Activated CD4-positive, alpha-beta T cell treated with anti-CD3 and anti-CD28 coated beads, Interleukin-2, amount 10 ng/mL, durations not matched to agents 7 days and 5 days (primary cell): Measurements from ENCODE around the gene MAP3K13. TPM values are rescaled to one million over a fixed set of nuclear protein-coding genes. Genes with fewer than 3 reads are reported as not detected.
"Not testable (repeated sequence)": the region's sequence is repeated elsewhere in the genome, so short reads cannot be mapped to it uniquely, and the experiment has no call there.

ENCODE experiments used
- CTCF ChIA-PET: fragments of 350-600 bp; sonication (Branson Sonifier 250); formaldehyde crosslinking; loops from one replicate; lab custom pipeline; 2021; ENCODE audit warnings: antibody characterized with exemption; lab: Charles Lee
- POLR2A ChIA-PET: fragments of 350-600 bp; sonication (Branson Sonifier 250); formaldehyde crosslinking; loops from one replicate; lab custom pipeline; 2021; ENCODE audit warnings: antibody characterized with exemption; lab: Charles Lee
- DNase-seq: peaks from one replicate; pipeline ENCODE4 v3.0.0-alpha.2; 2020
- H3K27ac Mint-ChIP-seq: one replicate; pipeline ENCODE4 v1.8.0; 2021; ENCODE audit warnings: mild to moderate bottlenecking, moderate library complexity, mixed read lengths
- H3K27me3 Mint-ChIP-seq: one replicate; pipeline ENCODE4 v1.8.0; 2021; ENCODE audit warnings: mixed read lengths
- H3K36me3 Mint-ChIP-seq: one replicate; pipeline ENCODE4 v1.8.0; 2021; ENCODE audit warnings: low read depth, mixed read lengths
- H3K4me1 Mint-ChIP-seq: one replicate; pipeline ENCODE4 v1.8.0; 2021; ENCODE audit warnings: mixed read lengths
- H3K4me3 Mint-ChIP-seq: one replicate; pipeline ENCODE4 v1.8.0; 2021; ENCODE audit warnings: mild to moderate bottlenecking, moderate library complexity, mixed read lengths
- H3K9me3 Mint-ChIP-seq: one replicate; pipeline ENCODE4 v1.8.0; 2021; ENCODE audit warnings: mixed read lengths
- total RNA-seq, 2 experiments: library from RNA; stranded (reverse); gene quantifications; one replicate each; pipeline ENCODE4 v1.2.3, GENCODE V29; 2021

MAP3K13 gene
- total RNA-seq, 2 experiments from 2014 or later: 10.2 to 13.1 TPM

DNA sequence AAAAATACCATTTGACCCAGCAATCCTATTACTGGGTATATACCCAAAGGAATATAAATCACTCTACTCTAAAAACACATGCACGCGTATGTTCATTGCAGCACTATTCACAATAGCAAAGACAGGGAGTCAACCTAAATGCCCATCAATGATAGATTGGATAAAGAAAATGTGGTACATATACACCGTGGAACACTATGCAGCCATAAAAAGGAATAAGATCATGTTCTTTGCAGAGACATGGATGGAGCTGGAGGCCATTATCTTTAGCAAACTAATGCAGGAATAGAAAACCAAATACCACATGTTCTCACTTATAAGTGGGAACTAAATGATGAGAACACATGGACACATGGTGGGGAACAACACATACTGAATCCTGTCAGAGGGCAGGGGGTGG lies 23.6 kb downstream of the MAP3K13 start:
- not testable (repeated sequence) for H3K4me3 Mint-ChIP-seq

GRCh38 chr3:185387646-185388045 lies 24.7 kb downstream of the MAP3K13 start:
- Mint-ChIP-seq H3K4me3 (no peak overlapping the region), H3K36me3 (no peaks in the 10 kb centered on the region), H3K9me3 (no peaks in the 10 kb centered on the region), H3K27ac (no peak overlapping the region), H3K4me1 (no peaks in the 10 kb centered on the region), H3K27me3 (peaks cover 11% of the 10 kb centered on the region)
- POLR2A ChIA-PET: no interaction called here
- CTCF ChIA-PET: no interaction called here
- no peak for DNase-seq

More for the DNA sequence above, 23.6 kb downstream of the MAP3K13 start:
- POLR2A ChIA-PET, CTCF ChIA-PET, DNase-seq, H3K4me1 Mint-ChIP-seq, H3K27ac Mint-ChIP-seq, H3K36me3 Mint-ChIP-seq, H3K9me3 Mint-ChIP-seq: not testable (repeated sequence)
- peaks cover 11% of the 10 kb centered on the region for H3K27me3 Mint-ChIP-seq

GRCh38 chr3:185393055-185393454 lies 30.1 kb downstream of the MAP3K13 start:
- Mint-ChIP-seq H3K4me1 (no peaks in the 10 kb centered on the region), H3K36me3 (no peaks in the 10 kb centered on the region), H3K4me3 (no peak overlapping the region), H3K27ac (no peak overlapping the region), H3K27me3 (peaks cover 6% of the 10 kb centered on the region), H3K9me3 (no peaks in the 10 kb centered on the region)
- ChIA-PET CTCF (interaction anchor here (1.0 kb wide), 1 partner anchor 9 kb away, joined by 3 read pairs; no protein-coding TSS in a partner anchor), POLR2A (no interaction called here)
- no peak for DNase-seq

DNA sequence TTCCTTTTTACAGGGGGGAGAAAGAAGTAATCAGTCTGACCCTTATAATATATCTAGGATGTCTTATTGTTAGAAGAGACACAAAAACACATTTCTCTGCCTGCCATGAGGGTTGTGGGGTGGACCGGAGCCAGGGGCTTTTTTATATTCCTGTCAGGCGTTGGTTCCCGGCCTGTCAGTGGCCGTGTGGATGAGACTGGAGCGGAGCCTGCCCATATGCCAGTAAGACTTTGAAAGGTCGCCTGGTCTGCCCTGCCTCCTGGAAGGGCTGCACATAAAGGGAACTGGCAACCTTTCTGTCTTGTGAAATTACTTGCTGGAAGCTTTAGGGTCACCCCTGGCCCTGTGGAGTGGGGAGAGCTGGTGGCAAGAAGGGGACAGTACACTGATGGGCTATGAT lies 34.7 kb downstream of the MAP3K13 start:
- no peaks in the 10 kb centered on the region for H3K9me3 Mint-ChIP-seq
- no peaks in the 10 kb centered on the region for H3K4me1 Mint-ChIP-seq
- H3K27me3 Mint-ChIP-seq: peaks cover 2% of the 10 kb centered on the region
- no peaks in the 10 kb centered on the region for H3K36me3 Mint-ChIP-seq
- ChIA-PET POLR2A (no interaction called here), CTCF (no interaction called here)
- no peak overlapping the region for H3K4me3 Mint-ChIP-seq
- no peak for DNase-seq
- H3K27ac Mint-ChIP-seq: no peak overlapping the region

DNA sequence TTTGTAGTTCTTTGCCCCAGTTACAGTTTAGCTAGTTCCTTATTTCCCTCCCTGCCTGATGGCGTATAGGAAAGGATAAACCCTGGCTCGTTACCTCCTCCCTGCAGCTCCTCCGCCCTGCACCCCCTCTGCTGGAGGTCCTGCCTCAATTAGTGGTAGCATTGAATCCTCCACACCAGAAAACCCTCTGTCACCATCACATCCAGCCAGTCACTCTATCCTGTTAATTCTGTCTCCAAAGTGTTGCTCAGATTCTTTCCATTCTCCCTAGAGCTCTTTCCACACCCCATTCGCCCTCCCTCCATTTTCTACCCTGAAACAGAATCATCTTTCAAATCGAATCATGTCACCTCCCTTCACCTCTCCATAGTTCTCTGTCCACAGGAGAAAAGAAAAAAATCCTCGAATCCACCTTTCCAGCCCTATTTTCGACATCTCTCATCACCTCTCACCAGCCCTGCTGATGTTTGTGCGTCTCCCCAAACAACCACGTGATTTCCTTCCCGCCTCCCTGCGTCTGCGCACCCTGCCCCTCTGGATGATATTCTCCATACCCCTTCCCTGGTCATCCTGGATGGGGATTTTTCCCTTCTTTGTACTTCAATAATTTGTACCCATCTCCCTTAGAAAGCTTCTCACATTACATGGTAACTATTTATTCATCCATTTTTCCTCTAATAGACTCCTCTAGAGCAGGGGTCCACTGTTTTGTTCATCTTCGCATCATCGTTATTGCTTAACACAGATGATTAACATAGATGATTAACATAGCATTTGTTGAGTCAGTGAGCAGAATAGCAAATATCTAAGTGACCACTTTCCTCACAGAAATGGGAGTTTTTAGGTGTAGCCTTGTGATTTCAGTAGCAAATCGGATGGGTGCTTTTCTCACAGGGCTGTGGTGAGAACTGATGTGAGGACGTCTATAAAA lies 37.1 kb downstream of the MAP3K13 start:
- CTCF ChIA-PET: interaction anchor here (1.1 kb wide), 1 partner anchor 13 kb away, joined by 3 read pairs; no protein-coding TSS in a partner anchor
- Mint-ChIP-seq H3K4me1 (no peaks in the 10 kb centered on the region), H3K4me3 (no peak overlapping the region), H3K27me3 (no peaks in the 10 kb centered on the region), H3K36me3 (no peaks in the 10 kb centered on the region), H3K9me3 (no peaks in the 10 kb centered on the region), H3K27ac (no peak overlapping the region)
- no peak for DNase-seq
- POLR2A ChIA-PET: no interaction called here

GRCh38 chr3:185400866-185401265 lies 37.9 kb downstream of the MAP3K13 start:
- POLR2A ChIA-PET: no interaction called here
- CTCF ChIA-PET: no interaction called here
- no peak for DNase-seq
- H3K27me3 Mint-ChIP-seq: peaks cover 6% of the 10 kb centered on the region
- H3K9me3 Mint-ChIP-seq: no peaks in the 10 kb centered on the region
- H3K36me3 Mint-ChIP-seq: no peaks in the 10 kb centered on the region
- H3K4me3 Mint-ChIP-seq: no peak overlapping the region
- H3K27ac Mint-ChIP-seq: no peak overlapping the region
- H3K4me1 Mint-ChIP-seq: no peaks in the 10 kb centered on the region

GRCh38 chr3:185401319-185401955 lies 38.5 kb downstream of the MAP3K13 start:
- Mint-ChIP-seq H3K27me3 (peaks cover 7% of the 10 kb centered on the region), H3K36me3 (no peaks in the 10 kb centered on the region), H3K27ac (no peak overlapping the region), H3K4me3 (no peak overlapping the region), H3K9me3 (no peaks in the 10 kb centered on the region), H3K4me1 (no peaks in the 10 kb centered on the region)
- DNase-seq: no peak
- ChIA-PET POLR2A (no interaction called here), CTCF (interaction anchor here (0.9 kb wide), 1 partner anchor 8 kb away, joined by 3 read pairs; no protein-coding TSS in a partner anchor)

DNA sequence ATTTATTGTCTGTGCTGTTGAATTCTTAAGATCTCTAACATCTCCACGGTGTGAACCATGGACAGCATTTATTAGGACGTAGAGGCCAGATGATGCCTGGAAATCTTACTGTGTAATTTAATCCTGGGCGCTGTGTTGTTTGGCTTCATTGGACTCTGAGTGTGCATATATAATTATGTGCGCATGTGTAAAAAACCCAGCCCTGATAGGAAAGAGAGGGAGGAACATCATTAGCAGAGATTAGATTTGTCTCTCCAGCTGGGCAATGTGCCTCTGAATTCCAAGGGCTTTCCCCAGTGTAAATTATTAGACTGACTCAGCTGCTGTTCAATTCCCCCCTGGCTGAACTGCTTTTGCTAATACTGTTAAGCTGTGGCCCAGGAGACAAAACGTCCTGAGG lies 39.6 kb downstream of the MAP3K13 start:
- Mint-ChIP-seq H3K27me3 (peaks cover 7% of the 10 kb centered on the region), H3K4me1 (no peaks in the 10 kb centered on the region), H3K27ac (no peak overlapping the region), H3K9me3 (no peaks in the 10 kb centered on the region), H3K36me3 (no peaks in the 10 kb centered on the region), H3K4me3 (no peak overlapping the region)
- ChIA-PET CTCF (interaction anchor here (0.6 to 0.9 kb wide), 2 partner anchors 9 to 25 kb away, joined by 3 read pairs; no protein-coding TSS in a partner anchor), POLR2A (no interaction called here)
- DNase-seq: no peak

DNA sequence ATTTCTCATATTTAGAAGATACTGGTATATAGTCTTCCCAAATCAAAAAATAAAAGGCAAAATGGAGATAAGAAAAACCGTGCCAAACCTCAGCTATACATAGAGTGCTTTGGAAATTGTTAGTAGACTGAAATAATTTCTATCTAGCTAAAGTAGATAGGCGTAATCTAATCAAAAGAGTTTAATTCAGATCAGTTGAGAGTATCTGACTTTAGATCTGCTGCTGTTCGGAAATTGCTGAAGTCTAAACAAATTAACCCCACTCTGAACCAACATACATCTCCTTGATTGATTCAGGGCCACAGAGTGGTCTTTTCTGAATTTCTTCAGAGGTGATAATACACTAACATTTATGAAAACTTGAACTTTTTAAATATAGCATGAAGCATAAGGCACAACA lies 40.1 kb downstream of the MAP3K13 start:
- ChIA-PET POLR2A (no interaction called here), CTCF (no interaction called here)
- H3K4me3 Mint-ChIP-seq: no peak overlapping the region
- no peak overlapping the region for H3K27ac Mint-ChIP-seq
- H3K36me3 Mint-ChIP-seq: no peaks in the 10 kb centered on the region
- no peaks in the 10 kb centered on the region for H3K9me3 Mint-ChIP-seq
- no peak for DNase-seq
- H3K4me1 Mint-ChIP-seq: no peaks in the 10 kb centered on the region
- peaks cover 7% of the 10 kb centered on the region for H3K27me3 Mint-ChIP-seq

GRCh38 chr3:185405243-185405642 lies 42.3 kb downstream of the MAP3K13 start:
- Mint-ChIP-seq H3K27ac (no peak overlapping the region), H3K36me3 (no peaks in the 10 kb centered on the region), H3K4me3 (no peak overlapping the region), H3K9me3 (no peaks in the 10 kb centered on the region), H3K27me3 (peaks cover 7% of the 10 kb centered on the region), H3K4me1 (no peaks in the 10 kb centered on the region)
- ChIA-PET POLR2A (no interaction called here), CTCF (interaction anchor here (1.0 kb wide), 1 partner anchor 121 kb away, joined by 3 read pairs; no protein-coding TSS in a partner anchor)
- no peak for DNase-seq

DNA sequence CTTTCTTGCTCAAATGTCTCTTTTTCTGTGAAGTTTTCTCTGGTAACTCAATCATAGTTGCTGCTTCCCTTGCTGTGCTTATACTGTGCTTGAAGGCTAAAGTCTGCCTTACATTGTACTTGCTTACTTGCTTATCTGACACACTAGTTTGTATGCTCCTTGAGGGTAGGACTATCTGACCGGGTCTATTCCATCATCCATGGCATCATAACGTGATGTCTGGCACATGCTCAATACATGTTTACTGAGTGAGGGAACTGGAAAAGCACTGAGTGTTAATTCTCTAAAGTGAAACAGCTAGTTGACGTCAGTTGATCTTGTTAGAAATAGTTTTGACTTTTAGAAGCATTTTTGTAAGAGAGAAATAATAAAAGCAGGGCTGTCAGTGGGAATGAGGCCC lies 42.7 kb downstream of the MAP3K13 start:
- Mint-ChIP-seq H3K9me3 (no peaks in the 10 kb centered on the region), H3K27me3 (peaks cover 7% of the 10 kb centered on the region), H3K4me1 (no peaks in the 10 kb centered on the region), H3K36me3 (no peaks in the 10 kb centered on the region), H3K4me3 (no peak overlapping the region), H3K27ac (no peak overlapping the region)
- no peak for DNase-seq
- CTCF ChIA-PET: interaction anchor here (1.0 kb wide), 1 partner anchor 121 kb away, joined by 3 read pairs; no protein-coding TSS in a partner anchor
- POLR2A ChIA-PET: no interaction called here

DNA sequence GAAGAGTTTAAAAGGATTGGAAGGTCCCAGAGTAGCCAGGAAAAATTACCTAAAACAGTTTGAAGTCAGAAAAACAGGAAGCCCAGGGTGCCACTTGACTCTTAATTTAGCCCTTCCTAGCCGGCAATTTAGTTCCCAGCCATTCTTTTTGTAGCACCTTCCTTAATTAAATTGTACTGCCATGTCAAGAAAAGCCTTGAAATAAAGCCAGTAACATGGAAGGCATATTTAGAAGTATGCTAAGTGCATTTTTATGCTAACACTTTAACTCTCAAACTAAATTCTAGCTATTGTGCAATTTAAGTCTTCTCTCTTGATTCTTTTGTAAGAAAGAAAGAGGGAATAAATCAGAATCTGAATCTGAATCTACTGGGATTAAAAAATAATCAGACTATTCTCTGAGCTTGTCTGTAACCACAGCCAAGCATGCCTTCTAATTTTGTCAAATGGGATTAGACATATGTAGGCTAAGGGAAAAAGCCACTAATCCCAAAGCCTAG lies 43.2 kb downstream of the MAP3K13 start:
- Mint-ChIP-seq H3K4me3 (no peak overlapping the region), H3K27me3 (peaks cover 7% of the 10 kb centered on the region), H3K36me3 (no peaks in the 10 kb centered on the region), H3K27ac (no peak overlapping the region), H3K4me1 (no peaks in the 10 kb centered on the region), H3K9me3 (no peaks in the 10 kb centered on the region)
- POLR2A ChIA-PET: no interaction called here
- CTCF ChIA-PET: interaction anchor here (1.0 kb wide), 1 partner anchor 120 kb away, joined by 3 read pairs; no protein-coding TSS in a partner anchor
- no peak for DNase-seq

DNA sequence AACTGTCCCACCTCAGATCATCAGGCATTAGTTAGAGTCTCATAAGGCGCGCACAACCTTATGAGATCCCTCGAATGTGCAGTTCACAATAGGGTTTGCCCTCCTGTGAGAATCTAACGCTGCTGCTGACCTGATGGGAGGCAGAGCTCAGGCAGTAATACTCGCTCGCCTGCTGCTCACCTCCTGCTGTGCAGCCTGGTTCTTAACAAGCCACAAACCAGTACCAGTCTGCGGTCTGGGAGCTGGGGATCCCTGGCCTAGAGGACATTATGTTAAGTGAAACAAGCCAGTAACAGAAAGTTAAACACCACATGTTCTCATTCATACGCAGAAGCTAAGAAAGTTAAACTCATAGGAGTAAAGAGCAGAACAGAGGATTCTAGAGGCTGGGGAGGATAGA lies 47.0 kb downstream of the MAP3K13 start:
- POLR2A ChIA-PET: no interaction called here
- Mint-ChIP-seq H3K36me3 (no peaks in the 10 kb centered on the region), H3K4me3 (no peak overlapping the region), H3K4me1 (no peaks in the 10 kb centered on the region), H3K27me3 (peaks cover 7% of the 10 kb centered on the region), H3K9me3 (no peaks in the 10 kb centered on the region), H3K27ac (no peak overlapping the region)
- no peak for DNase-seq
- CTCF ChIA-PET: no interaction called here
